DMS153 treated with DMSO at 0.1 percent for 48 hours (cell line): ENCODE results near the gene RAB11A.

ENCODE experiments used
- DNase-seq: peaks from one replicate; lab custom pipeline; 2025; ENCODE audit not compliant: unreplicated experiment; lab: John Stamatoyannopoulos, UW

RAB11A gene

DNA sequence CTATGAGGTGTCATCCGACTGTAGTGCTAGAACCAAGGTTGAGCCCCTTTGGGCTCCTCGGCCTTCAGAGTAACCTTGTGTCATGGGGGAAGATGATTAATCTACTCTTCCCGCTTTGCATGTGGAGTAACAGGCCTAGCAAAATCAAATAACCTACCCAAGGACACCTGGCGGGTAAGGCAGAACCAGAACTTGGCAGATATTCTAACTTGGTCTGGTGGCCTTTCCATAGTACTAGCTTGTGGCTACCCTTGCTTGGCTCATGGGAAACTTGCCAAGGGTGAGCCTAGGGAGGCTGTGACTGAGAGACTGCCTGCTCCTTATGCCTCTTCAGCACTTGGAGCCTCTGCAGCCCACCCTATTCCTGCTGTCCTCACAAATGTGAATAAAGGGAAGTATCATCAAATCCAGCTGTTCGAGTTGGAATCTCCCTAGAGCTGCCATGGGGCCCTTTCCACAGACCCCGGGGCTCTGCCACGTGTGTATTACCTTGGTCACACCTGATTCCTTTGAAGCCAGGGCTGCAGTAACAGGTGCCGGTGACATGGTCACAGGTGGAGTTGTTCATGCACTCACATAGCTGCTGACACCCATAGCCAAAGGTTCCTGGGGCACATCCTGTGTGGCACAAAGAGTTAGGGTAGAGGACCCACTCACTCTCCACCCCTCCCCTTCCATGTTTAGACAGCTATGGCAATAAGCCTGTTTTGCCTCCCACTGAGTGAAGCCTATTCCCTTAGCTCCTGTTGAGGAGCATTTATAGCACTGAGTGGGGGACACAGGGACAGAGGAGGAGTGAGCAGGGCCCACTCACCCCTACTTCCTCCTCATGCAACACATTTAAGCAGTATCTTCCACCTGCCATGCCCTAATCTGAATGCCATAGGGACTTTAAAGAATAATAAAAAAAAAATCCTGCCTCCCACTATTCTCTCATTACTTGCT is 46.0 kb downstream of the RAB11A start:
- DNase-seq, result no peak

DNA sequence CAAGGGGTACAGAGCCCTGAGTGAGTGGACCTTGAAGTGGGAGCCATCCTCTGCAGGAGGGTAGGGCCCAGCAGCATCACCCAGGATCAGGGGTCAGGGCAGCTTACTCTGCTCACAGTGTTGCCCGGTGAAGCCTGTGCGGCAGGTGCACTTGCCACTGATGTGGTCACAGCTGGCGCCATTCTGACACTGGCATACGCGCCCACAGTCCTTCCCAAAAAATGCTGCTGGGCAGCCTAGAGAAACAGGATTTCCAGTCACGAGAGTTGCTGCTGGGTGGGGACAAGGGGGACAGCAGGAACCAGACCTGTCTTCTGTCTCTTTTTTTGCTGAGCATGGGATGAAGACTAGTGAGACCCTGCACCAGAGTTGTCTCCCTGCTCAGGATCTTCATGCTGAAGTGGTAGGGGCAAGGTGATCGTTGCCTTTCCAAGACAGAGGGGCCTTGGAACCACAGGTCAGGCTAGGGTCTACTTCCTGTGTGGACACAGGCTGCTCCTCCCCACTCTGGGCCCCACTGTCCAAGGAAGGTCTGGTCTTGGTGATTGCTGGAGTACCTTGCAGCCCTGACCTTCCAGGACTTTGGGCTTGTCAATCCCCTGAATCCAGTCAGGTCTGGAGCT is 46.9 kb downstream of the RAB11A start:
- DNase-seq, result no peak

GRCh38 chr15:65916664-65917406 is 47.5 kb downstream of the RAB11A start:
- DNase-seq, result no peak

DNA sequence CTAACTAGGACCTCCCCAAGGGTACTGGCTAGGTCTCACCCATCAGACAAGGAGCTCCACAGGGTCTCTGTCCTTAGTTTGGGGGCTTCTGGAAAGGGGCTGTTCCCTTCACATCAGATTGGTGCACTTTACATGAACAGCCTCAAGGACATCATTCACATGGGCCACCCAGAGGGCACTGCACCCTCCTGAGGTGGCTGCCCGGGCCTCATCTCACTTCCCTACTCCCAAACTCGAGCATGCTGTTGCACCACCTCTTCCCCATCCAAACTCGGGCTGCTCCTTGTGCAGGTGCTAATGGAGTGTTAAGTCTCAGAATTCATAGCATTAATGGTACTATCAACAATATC is 48.1 kb downstream of the RAB11A start:
- DNase-seq, result no peak

- no peak for DNase-seq
These were observed 48.6 kb downstream of the RAB11A start for GRCh38 chr15:65917936-65918335.

DNA sequence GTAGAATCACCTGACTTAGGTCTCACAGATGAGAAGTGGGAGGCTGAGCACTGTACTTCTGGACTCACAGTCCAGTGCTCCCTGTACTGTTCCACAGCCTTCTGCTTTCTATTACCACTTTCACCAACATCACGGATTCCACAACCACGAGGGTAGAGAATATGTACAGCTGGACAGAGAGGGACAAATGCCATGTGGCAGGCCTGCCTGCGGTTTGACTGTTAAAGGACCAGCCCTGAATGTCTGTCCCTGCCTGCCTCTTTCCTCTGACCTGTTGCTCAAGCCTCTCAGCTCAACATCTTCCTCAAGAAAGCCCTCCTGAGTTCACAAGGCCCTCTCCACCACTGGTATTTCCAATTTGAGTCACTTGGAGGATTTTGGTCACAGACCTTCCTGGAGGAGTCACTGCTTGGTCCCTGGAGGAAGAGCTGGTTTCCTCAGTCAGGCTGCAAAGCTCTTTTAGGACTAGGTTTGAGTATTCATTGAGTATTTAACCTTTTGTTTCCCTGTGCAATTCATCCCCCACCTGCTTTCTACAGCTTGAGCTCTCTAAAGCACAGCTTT is 49.1 kb downstream of the RAB11A start:
- DNase-seq, result no peak

DNA sequence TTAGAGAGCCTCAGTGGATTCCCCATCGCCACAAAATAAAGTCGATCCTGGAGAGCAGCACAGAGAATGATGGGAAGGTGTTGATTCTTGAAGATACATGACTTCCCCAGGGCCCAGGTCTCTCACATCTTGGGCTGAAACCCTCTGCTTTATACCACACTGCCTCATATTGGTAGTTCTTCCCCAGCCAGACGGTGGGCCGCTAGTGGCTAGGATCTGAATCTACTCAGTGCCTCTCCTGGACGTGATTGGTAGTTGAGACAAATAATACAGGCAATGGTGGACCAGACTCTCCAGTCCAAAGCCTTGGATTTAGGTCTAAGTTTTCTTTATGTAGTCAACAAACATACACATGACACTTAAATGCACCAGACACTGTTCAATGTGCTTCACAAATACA is 49.7 kb downstream of the RAB11A start:
- no peak for DNase-seq

GRCh38 chr15:65919353-65919752 is 50.1 kb downstream of the RAB11A start:
- no peak for DNase-seq

DNA sequence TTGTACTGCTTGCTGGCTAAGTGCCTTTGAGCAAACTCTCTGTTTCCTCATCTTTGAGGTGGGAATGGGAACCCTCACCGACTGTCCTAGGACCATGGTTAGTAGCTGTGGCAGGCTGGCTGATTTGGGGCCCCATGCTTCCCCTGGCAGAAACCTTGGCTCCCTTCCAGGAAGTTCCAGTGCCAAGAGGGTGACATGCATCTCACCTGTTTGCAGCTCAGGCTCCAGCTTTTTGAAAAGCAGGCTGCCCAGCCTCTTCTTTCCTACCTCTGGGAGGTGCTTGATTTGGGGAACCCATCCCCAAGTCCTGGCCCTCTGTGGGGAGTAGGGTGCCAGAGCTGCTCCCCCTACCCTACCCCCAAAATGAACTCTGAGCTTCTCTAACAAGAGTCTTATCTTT is 50.8 kb downstream of the RAB11A start:
- no peak for DNase-seq

DNA sequence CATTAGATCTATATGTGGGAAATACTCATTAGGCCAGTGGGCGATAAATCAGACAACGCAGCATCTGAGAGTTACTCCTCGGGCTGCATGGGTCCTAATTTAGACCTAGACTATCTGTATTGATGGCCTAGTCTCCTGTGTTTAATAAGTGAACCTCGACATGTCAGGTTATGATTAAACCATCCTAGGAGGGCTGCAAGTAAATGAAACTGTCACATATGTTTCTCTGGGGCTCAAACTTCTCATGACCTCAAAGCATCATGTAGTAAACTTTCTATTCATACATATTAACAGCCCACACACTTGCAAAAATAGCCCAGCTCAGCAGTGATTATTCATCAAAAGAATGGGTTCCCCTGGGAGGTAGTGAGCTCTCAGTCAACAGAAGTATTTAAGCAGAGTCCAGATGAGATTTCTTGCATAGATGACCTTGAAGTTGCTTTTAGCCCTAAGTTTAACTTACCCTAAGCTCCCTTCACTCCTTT is 51.6 kb downstream of the RAB11A start:
- no peak for DNase-seq

DNA sequence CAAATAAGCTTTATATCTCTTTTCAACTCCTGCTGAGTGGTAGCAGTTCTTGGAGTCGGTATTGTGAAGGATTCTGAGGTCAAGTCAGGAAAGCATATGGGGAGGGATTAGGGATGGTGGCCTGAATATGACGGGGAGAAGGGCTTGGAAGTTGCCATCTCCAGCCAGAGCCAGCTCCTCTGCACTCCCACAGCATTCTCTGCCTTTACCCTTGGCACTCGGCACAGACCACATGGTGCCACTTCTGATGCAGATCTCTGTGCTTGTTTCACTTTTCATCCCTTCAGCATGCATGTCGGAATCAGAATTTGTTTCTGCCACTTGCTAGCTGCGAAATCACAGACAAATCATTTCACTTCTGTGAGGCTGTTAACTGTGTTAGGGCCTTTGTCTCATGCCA is 52.5 kb downstream of the RAB11A start:
- DNase-seq, result no peak

DNA sequence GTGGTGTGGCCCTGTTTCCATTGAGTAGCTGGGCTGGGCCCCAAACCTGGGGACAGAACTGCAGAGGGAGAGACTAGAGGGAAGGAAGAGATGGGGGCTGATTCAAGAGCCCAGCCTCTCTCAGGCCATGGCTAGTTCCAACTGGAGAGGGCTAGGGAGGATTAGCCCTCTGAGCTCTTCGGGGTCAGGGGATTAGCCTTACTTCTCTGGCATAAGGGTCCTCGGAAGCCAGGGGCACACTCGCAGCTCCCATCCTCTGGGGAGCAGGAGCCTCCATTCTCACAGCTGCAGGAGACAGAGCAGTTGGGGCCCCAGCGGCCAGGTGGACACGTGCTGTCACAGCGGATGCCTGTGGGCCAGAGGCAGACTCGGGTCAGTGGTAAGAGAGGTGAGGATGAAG is 53.3 kb downstream of the RAB11A start:
- DNase-seq, result no peak

GRCh38 chr15:65923264-65923663 is 54.0 kb downstream of the RAB11A start:
- no peak for DNase-seq

DNA sequence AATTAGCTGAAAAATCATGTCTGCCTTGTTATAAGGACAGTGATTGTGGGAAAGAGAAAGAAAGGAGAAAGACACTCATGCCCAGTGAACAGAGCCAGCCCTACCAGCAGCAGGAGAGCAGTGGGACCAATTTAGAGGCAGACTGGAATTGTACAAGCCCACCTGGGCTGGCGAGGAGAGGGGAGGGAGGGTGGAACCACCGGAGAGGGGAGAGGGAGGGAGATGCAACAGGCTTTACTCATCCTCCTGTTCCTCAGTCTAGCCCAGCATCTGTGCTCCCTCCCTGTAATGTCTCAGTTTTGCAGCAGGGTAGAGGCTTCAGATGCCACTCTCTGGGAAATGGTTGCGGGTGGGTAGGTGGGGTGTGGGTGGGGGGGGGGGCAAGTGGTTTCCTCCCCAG is 54.7 kb downstream of the RAB11A start:
- no peak for DNase-seq

- no peak for DNase-seq
These were observed 56.0 kb downstream of the RAB11A start for GRCh38 chr15:65925338-65925737.

DNA sequence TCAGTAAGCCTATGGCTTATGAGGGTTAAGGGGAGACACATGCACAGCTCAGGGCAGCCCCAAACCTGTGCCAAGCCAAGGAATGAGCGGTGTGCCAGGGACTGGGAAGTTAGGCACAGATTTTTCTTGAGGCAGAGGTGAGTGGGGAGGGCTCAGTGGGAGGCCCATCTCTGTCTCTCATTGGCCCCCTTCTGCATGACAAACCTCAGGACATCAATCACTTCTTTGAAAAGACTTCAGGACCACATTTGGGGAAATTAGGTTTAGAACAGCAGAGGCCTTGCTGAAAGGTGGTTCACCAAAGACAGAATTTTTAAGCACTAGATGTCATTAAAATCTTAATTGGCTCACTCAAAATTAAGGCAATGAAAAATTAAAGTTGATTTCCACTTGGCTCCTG is 57.2 kb downstream of the RAB11A start:
- no peak for DNase-seq

- no peak for DNase-seq
These were observed 57.6 kb downstream of the RAB11A start for GRCh38 chr15:65926899-65927298.

- DNase-seq, result no peak
These were observed 58.3 kb downstream of the RAB11A start for GRCh38 chr15:65927545-65927944.

GRCh38 chr15:65929573-65929972 is 60.3 kb downstream of the RAB11A start:
- DNase-seq, result no peak

GRCh38 chr15:65930134-65930533 is 60.8 kb downstream of the RAB11A start:
- no peak for DNase-seq

DNA sequence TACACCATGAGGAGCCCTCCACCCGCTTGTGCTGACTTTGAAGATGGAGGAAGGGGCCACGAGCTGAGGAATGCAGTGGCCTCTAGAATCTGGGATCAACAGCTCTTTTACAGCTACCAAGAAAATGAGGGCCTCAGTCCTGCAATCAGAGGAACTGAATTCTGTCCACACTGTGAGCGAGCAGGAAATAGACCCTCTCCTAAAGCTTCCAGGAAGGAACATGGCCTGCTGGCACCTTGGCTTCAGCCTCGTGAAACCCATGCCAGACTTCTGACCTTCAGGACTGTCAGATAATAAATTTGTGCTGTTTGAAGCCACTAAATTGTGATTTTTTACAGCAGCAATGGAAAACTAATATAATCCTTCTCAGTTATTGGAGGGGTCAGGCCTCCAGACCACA is 61.9 kb downstream of the RAB11A start:
- no peak for DNase-seq
